ENCODE data around the gene KIF26A. TPM values are rescaled to one million over a fixed set of nuclear protein-coding genes. Genes with fewer than 3 reads are reported as not detected.

Gene KIF26A
- total and polyA plus RNA-seq, 8 donors = 3.6 to 13.2 (median 7.1) TPM

GRCh38 chr14:104161602-104162367 is 23.4 kb downstream of the KIF26A start:
- no peaks in the 10 kb centered on the region for H3K9me3 ChIP-seq
- H3K36me3 ChIP-seq = no peaks in the 10 kb centered on the region
- no peaks in the 10 kb centered on the region for H3K4me1 ChIP-seq
- no peak for ATAC-seq
- FAIRE-seq = no peak
- no peak overlapping the region for H3K4me3 ChIP-seq
- TF ChIP-seq CTCF (IDR thresholded peaks at IDR 0.05) = no peak
- intact Hi-C loops (cut with DNase I) = no loop called here
- DNase-seq = no peak
- WGBS, 2 donors = 74 to 86% methylated on average over 21 to 23 of the region's 23 CpGs
- no peaks in the 10 kb centered on the region for H3K27me3 ChIP-seq
- no peak overlapping the region for H3K27ac ChIP-seq

DNA sequence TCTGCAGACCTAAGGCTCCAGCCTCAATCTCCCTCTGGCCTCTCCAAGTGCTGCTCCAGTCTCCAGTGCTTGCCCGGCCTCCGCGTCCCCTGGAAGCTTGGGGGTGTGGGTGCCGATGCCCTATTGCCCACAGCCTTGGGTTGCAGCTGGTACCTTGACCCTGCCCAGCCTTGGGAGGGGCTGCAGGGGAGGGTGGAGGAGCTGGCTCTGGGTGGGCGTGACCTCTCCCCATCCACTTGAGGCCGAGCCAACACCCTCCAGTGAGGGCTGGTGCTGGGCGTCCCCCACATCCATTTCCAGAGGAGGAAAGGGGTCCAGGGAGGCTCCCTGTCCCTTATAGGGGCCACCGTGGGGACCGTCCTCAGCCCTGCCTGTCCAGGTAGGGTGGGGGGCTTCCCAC is 24.1 kb downstream of the KIF26A start:
- no peak for ATAC-seq
- H3K27ac ChIP-seq = no peak overlapping the region
- no peaks in the 10 kb centered on the region for H3K4me1 ChIP-seq
- H3K27me3 ChIP-seq = no peaks in the 10 kb centered on the region
- 76 to 84% methylated on average over 9 of the region's 9 CpGs for WGBS, 2 donors
- no peak for FAIRE-seq
- H3K4me3 ChIP-seq = no peak overlapping the region
- no peak for TF ChIP-seq CTCF (IDR thresholded peaks at IDR 0.05)
- no peaks in the 10 kb centered on the region for H3K9me3 ChIP-seq
- H3K36me3 ChIP-seq = no peaks in the 10 kb centered on the region
- intact Hi-C loops (cut with DNase I) = no loop called here
- DNase-seq = no peak

- no peak for TF ChIP-seq CTCF (IDR thresholded peaks at IDR 0.05)
- ATAC-seq (no peak), FAIRE-seq (no peak), DNase-seq (no peak)
- intact Hi-C loops (cut with DNase I) = no loop called here
- H3K4me3 ChIP-seq = no peak overlapping the region
- no peaks in the 10 kb centered on the region for H3K4me1 ChIP-seq
- no peak overlapping the region for H3K27ac ChIP-seq
- no peaks in the 10 kb centered on the region for H3K9me3 ChIP-seq
- no peaks in the 10 kb centered on the region for H3K36me3 ChIP-seq
- H3K27me3 ChIP-seq = no peaks in the 10 kb centered on the region
- 74 to 81% methylated on average over 21 of the region's 21 CpGs for WGBS, 2 donors
These were observed 25.2 kb downstream of the KIF26A start for GRCh38 chr14:104163541-104163940.

GRCh38 chr14:104164041-104164440 is 25.7 kb downstream of the KIF26A start:
- TF ChIP-seq CTCF (IDR thresholded peaks at IDR 0.05) = no peak
- no peak for DNase-seq
- Histone ChIP-seq H3K9me3 (no peaks in the 10 kb centered on the region), H3K27ac (no peak overlapping the region), H3K4me3 (no peak overlapping the region), H3K36me3 (no peaks in the 10 kb centered on the region), H3K27me3 (no peaks in the 10 kb centered on the region), H3K4me1 (no peaks in the 10 kb centered on the region)
- intact Hi-C loops (cut with DNase I) = no loop called here
- no peak for FAIRE-seq
- 72 to 78% methylated on average over 23 of the region's 23 CpGs for WGBS, 2 donors
- ATAC-seq = no peak

DNA sequence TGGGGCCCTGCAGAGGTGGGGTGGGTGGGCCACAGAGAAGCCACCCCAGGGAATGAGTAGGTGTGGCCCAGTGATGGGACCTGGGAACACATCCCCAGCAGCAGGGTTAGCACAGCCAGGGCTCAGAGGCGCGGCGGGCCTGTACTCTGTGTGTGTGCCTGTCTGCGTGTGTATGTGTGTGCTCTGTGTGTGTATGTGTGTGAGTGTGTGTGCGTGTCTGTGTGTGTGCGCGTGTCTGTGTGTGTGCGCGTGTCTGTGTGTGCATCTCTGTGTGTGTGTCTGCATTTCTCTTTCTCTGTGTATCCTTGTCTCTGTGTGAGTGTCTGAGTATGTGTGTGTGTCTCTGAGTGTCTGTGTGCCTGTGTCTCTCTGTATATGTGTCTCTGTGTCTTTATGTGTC is 26.1 kb downstream of the KIF26A start:
- Histone ChIP-seq H3K4me3 (no peak overlapping the region), H3K36me3 (no peaks in the 10 kb centered on the region), H3K4me1 (no peaks in the 10 kb centered on the region), H3K27ac (no peak overlapping the region), H3K9me3 (no peaks in the 10 kb centered on the region), H3K27me3 (no peaks in the 10 kb centered on the region)
- no peak for TF ChIP-seq CTCF (IDR thresholded peaks at IDR 0.05)
- FAIRE-seq (no peak), DNase-seq (no peak), ATAC-seq (no peak)
- WGBS, 2 donors = 67 to 83% methylated on average over 9 of the region's 9 CpGs
- intact Hi-C loops (cut with DNase I) = no loop called here
